Vagina (tissue), 2 donors: ENCODE measurements around the gene BAZ1B. TPM values are rescaled to one million over a fixed set of nuclear protein-coding genes. Genes with fewer than 3 reads are reported as not detected.
"Not testable (repeated sequence)": the region's sequence is repeated elsewhere in the genome, so short reads cannot be mapped to it uniquely, and the experiment has no call there.

Source experiments
- DNase-seq, 2 donors: peaks; one replicate each; pipeline ENCODE4 v3.0.0-alpha.2; 2017; ENCODE audit errors: extremely low spot score in 2 of 2
- H3K27ac ChIP-seq: fragments of 200-600 bp; sonication (generic); one replicate; pipeline ENCODE4 v1.5.1; 2019
- H3K27me3 ChIP-seq: fragments of 200-600 bp; sonication (generic); one replicate; pipeline ENCODE4 v1.5.1; 2019
- H3K36me3 ChIP-seq, 2 donors: fragments of 200-600 bp; sonication (generic); one replicate each; pipeline ENCODE4 v1.5.1; 2017 to 2019
- H3K4me1 ChIP-seq: fragments of 200-600 bp; sonication (generic); one replicate; pipeline ENCODE4 v1.5.1; 2019
- H3K4me3 ChIP-seq, 2 donors: fragments of 200-600 bp; sonication (generic); 1 replicate in 1 of 2; 2 replicates in 1 of 2; pipeline ENCODE4 v1.5.1; 2016 to 2019
- H3K9me3 ChIP-seq: fragments of 200-600 bp; sonication (generic); one replicate; pipeline ENCODE4 v1.5.1; 2019
- CTCF ChIP-seq, 3 experiments: fragments of 450-650 bp in 2 of 3; fragments of 200-600 bp in 1 of 3; sonication (generic) in 1 of 3; IDR thresholded peaks; one replicate each; pipeline ENCODE4 v1.5.1; 2017 to 2019; ENCODE audit warnings: antibody characterized with exemption in 3 of 3, mild to moderate bottlenecking in 2 of 3, moderate library complexity in 2 of 3
- POLR2A ChIP-seq, 2 donors: fragments of 450-650 bp; IDR thresholded peaks; one replicate each; pipeline ENCODE4 v1.6.1; 2017; ENCODE audit warnings: antibody characterized with exemption in 2 of 2, mild to moderate bottlenecking in 2 of 2, moderate library complexity in 2 of 2
- POLR2AphosphoS5 ChIP-seq, 2 donors: sonication (generic); formaldehyde crosslinking; IDR thresholded peaks; one replicate each; pipeline ENCODE4 v1.9.0; 2017; ENCODE audit warnings: antibody characterized with exemption in 2 of 2, mild to moderate bottlenecking in 2 of 2, low read depth in 1 of 2; ENCODE audit not compliant: insufficient read depth in 1 of 2
- intact Hi-C: fragments of 100-400 bp; cut with DNase I; formaldehyde crosslinking; loops from one replicate; pipeline ENCODE4 v1.15.1; 2023
- total RNA-seq: library from RNA; depleted of rRNA; stranded (reverse); fragments of >200 nt; gene quantifications from one replicate; pipeline ENCODE4 v1.2.3, GENCODE V29; 2016

BAZ1B gene
- total RNA-seq, 1 donor from 2014 or later: 45.4 TPM

GRCh38 chr7:73530800-73531199, 8.7 kb upstream of the BAZ1B start:
- no peak overlapping the region for H3K4me3 ChIP-seq
- no peaks in the 10 kb centered on the region for H3K9me3 ChIP-seq
- DNase-seq: no peak
- no peak for TF ChIP-seq CTCF (IDR thresholded peaks at IDR 0.05)
- no peaks in the 10 kb centered on the region for H3K4me1 ChIP-seq
- H3K27me3 ChIP-seq: no peaks in the 10 kb centered on the region
- intact Hi-C loops: no loop called here
- H3K36me3 ChIP-seq: peaks cover 0 to 10% of the 10 kb centered on the region in 2 donors
- H3K27ac ChIP-seq: no peak overlapping the region

DNA sequence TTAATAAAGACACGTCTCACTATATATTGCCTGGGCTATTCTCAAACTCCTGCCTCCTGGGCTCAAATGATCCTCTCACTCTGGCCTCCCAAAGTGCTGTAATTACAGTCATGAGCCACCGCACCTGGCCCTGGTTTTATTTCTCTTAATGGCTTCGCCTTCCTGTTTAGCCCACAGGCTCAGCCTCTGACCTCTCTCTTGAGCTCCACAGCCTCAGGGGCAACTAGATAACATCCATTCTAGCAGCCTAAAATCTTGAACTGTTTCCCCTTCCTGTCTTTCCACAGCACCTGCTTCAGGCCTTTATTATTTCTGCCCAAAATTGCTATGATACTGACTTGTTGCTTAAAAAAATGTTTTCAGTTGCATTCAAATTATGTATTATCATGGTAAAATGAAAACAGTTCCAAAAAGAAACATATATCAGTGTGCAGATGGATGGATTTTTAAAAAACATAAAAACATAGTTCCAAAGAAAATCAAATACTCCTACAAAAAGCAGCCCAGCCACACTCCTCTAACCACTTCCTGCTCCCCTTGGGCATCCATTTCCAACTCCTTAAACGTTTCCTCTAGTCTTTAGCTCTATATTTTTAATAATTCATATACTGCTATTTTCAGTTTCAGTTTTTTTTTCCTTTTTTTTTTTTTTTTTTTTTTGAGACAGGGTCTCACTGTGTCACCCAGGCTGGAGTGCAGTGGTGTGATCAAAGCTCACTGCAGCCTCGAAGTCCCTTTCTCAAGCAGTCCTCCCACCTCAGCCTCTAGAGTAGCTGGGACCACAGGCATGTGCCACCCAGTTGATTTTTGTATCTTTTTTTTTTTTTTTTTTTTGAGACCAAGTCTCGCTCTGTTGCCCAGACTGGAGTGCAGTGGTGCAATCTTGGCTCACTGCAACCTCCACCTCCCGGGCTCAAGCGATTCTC, 5.1 kb upstream of the BAZ1B start:
- TF ChIP-seq CTCF (IDR thresholded peaks at IDR 0.05) (no peak), POLR2AphosphoS5 (IDR thresholded peaks at IDR 0.05; ENCODE audit: insufficient read depth in 1 of 2, low read depth in 1 of 2) (no peak)
- no peak overlapping the region for H3K4me3 ChIP-seq
- DNase-seq: no peak
- no peaks in the 10 kb centered on the region for H3K9me3 ChIP-seq
- intact Hi-C loops: no loop called here
- no peak overlapping the region for H3K27ac ChIP-seq
- H3K27me3 ChIP-seq: no peaks in the 10 kb centered on the region
- H3K36me3 ChIP-seq: no peaks in the 10 kb centered on the region
- peaks cover 8% of the 10 kb centered on the region for H3K4me1 ChIP-seq

DNA sequence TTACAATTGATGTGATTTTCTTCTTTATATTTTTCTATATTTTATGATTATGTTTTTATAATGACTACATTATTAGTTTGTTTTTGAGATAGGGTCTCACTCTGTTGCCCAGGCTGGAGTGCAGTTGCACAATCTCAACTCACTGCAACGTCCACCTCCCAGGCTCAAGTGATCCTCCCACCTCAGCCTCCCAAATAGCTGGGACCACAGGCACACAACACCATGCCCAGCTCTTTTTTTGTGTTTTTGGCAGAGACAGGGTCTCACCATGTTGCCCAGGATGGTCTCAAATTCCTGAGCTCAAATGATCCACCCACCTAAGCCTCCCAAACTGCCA, 4.0 kb upstream of the BAZ1B start:
- H3K36me3 ChIP-seq, H3K9me3 ChIP-seq, H3K27me3 ChIP-seq, H3K27ac ChIP-seq, intact Hi-C loops, H3K4me1 ChIP-seq, H3K4me3 ChIP-seq, DNase-seq: not testable (repeated sequence)

GRCh38 chr7:73521636-73522104, 423 bp downstream of the BAZ1B start:
- Histone ChIP-seq H3K36me3 (peaks cover 0 to 7% of the 10 kb centered on the region in 2 donors), H3K4me1 (peaks cover 48% of the 10 kb centered on the region), H3K4me3 (peak overlapping the region; percentile 66 to 75), H3K27me3 (no peaks in the 10 kb centered on the region), H3K9me3 (no peaks in the 10 kb centered on the region), H3K27ac (peak overlapping the region; percentile 90)
- no peak for DNase-seq
- TF ChIP-seq CTCF (IDR thresholded peaks at IDR 0.05): no peak
- TF ChIP-seq POLR2A (IDR thresholded peaks at IDR 0.05): no peak
- TF ChIP-seq POLR2AphosphoS5 (IDR thresholded peaks at IDR 0.05; ENCODE audit: insufficient read depth in 1 of 2, low read depth in 1 of 2): no peak
- intact Hi-C loops: loop anchor here (1.0 to 5.0 kb wide), 3 partner anchors 36 to 56 kb away; partner anchors contain the start of genes BCL7B and TBL2

GRCh38 chr7:73520673-73521635, 1.1 kb downstream of the BAZ1B start:
- peak overlapping the region; percentile 90 for H3K27ac ChIP-seq
- H3K9me3 ChIP-seq: no peaks in the 10 kb centered on the region
- H3K4me1 ChIP-seq: peaks cover 48% of the 10 kb centered on the region
- no peaks in the 10 kb centered on the region for H3K27me3 ChIP-seq
- H3K4me3 ChIP-seq: peak overlapping the region; percentile 66 to 75
- DNase-seq: no peak
- TF ChIP-seq POLR2AphosphoS5 (IDR thresholded peaks at IDR 0.05; ENCODE audit: insufficient read depth in 1 of 2, low read depth in 1 of 2) (no peak), CTCF (IDR thresholded peaks at IDR 0.05) (no peak), POLR2A (IDR thresholded peaks at IDR 0.05) (no peak)
- intact Hi-C loops: loop anchor here (1.0 to 5.0 kb wide), 3 partner anchors 36 to 56 kb away; partner anchors contain the start of genes BCL7B and TBL2
- peaks cover 0 to 15% of the 10 kb centered on the region in 2 donors for H3K36me3 ChIP-seq
